Measurements from ENCODE around the gene PPP2R5D.

The PPP2R5D gene

GRCh38 chr6:43045371-43045930, 61.1 kb downstream of the PPP2R5D start:
- Histone ChIP-seq H2AFZ (ENCODE audit: low read depth, low read length) (no peak overlapping the region), H3K4me2 (ENCODE audit: low read length) (no peak overlapping the region), H3K36me3 (replicated peaks; ENCODE audit: low read depth, low read length) (peaks cover 58% of the 10 kb centered on the region), H3K27ac (ENCODE audit: low read length) (no peak overlapping the region), H3K4me1 (ENCODE audit: low read length) (no peaks in the 10 kb centered on the region), H3K27me3 (ENCODE audit: low read depth, low read length) (no peaks in the 10 kb centered on the region), H3K79me2 (ENCODE audit: low read length) (no peaks in the 10 kb centered on the region), H3K9ac (ENCODE audit: low read length) (no peak overlapping the region), H3K9me3 (ENCODE audit: insufficient read depth, low read length) (no peaks in the 10 kb centered on the region), H3K4me3 (ENCODE audit: low read length) (no peak overlapping the region), H4K20me1 (ENCODE audit: insufficient read depth, low read length) (no peaks in the 10 kb centered on the region)
- TF ChIP-seq CTCF (IDR thresholded peaks at IDR 0.05; ENCODE audit: low read depth, low read length) (no peak), EZH2phosphoT487 (IDR thresholded peaks at IDR 0.05; ENCODE audit: low read depth) (no peak)

GRCh38 chr6:43047998-43048397, 63.6 kb downstream of the PPP2R5D start:
- H4K20me1 ChIP-seq (ENCODE audit: insufficient read depth, low read length), result no peaks in the 10 kb centered on the region
- H3K27ac ChIP-seq (ENCODE audit: low read length), result no peak overlapping the region
- peaks cover 10% of the 10 kb centered on the region for H3K79me2 ChIP-seq (ENCODE audit: low read length)
- H3K4me2 ChIP-seq (ENCODE audit: low read length), result no peak overlapping the region
- H3K36me3 ChIP-seq (replicated peaks; ENCODE audit: low read depth, low read length), result peaks cover 55% of the 10 kb centered on the region
- TF ChIP-seq EZH2phosphoT487 (IDR thresholded peaks at IDR 0.05; ENCODE audit: low read depth) (no peak), CTCF (IDR thresholded peaks at IDR 0.05; ENCODE audit: low read depth, low read length) (no peak)
- peaks cover 6% of the 10 kb centered on the region; the same call in 1 of the 2 replicates for H3K4me1 ChIP-seq (ENCODE audit: low read length)
- no peaks in the 10 kb centered on the region for H3K9me3 ChIP-seq (ENCODE audit: insufficient read depth, low read length)
- no peak overlapping the region for H2AFZ ChIP-seq (ENCODE audit: low read depth, low read length)
- no peaks in the 10 kb centered on the region for H3K27me3 ChIP-seq (ENCODE audit: low read depth, low read length)
- no peak overlapping the region for H3K9ac ChIP-seq (ENCODE audit: low read length)
- H3K4me3 ChIP-seq (ENCODE audit: low read length), result no peak overlapping the region

- H3K4me1 ChIP-seq (ENCODE audit: low read length), result peaks cover 11% of the 10 kb centered on the region
- no peak for TF ChIP-seq CTCF (IDR thresholded peaks at IDR 0.05; ENCODE audit: low read depth, low read length)
- TF ChIP-seq EZH2phosphoT487 (IDR thresholded peaks at IDR 0.05; ENCODE audit: low read depth), result no peak
- H3K79me2 ChIP-seq (ENCODE audit: low read length), result peaks cover 15% of the 10 kb centered on the region
- H3K27me3 ChIP-seq (ENCODE audit: low read depth, low read length), result no peaks in the 10 kb centered on the region
- no peak overlapping the region for H3K9ac ChIP-seq (ENCODE audit: low read length)
- H3K36me3 ChIP-seq (replicated peaks; ENCODE audit: low read depth, low read length), result peaks cover 46% of the 10 kb centered on the region
- H2AFZ ChIP-seq (ENCODE audit: low read depth, low read length), result no peak overlapping the region
- no peaks in the 10 kb centered on the region for H3K9me3 ChIP-seq (ENCODE audit: insufficient read depth, low read length)
- H4K20me1 ChIP-seq (ENCODE audit: insufficient read depth, low read length), result no peaks in the 10 kb centered on the region
- H3K4me2 ChIP-seq (ENCODE audit: low read length), result no peak overlapping the region
- H3K4me3 ChIP-seq (ENCODE audit: low read length), result no peak overlapping the region
- no peak overlapping the region for H3K27ac ChIP-seq (ENCODE audit: low read length)
Measured at GRCh38 chr6:43050981-43051380, 66.6 kb downstream of the PPP2R5D start.

- Histone ChIP-seq H3K4me3 (ENCODE audit: low read length) (peak overlapping the region; percentile 87), H3K9ac (ENCODE audit: low read length) (no peak overlapping the region; the same call in 1 of the 2 replicates), H2AFZ (ENCODE audit: low read depth, low read length) (no peak overlapping the region), H3K27ac (ENCODE audit: low read length) (no peak overlapping the region), H3K4me2 (ENCODE audit: low read length) (peak overlapping the region; percentile 84), H3K36me3 (replicated peaks; ENCODE audit: low read depth, low read length) (peaks cover 41% of the 10 kb centered on the region), H3K9me3 (ENCODE audit: insufficient read depth, low read length) (no peaks in the 10 kb centered on the region), H3K79me2 (ENCODE audit: low read length) (peaks cover 15% of the 10 kb centered on the region), H3K4me1 (ENCODE audit: low read length) (peaks cover 11% of the 10 kb centered on the region), H3K27me3 (ENCODE audit: low read depth, low read length) (no peaks in the 10 kb centered on the region), H4K20me1 (ENCODE audit: insufficient read depth, low read length) (no peaks in the 10 kb centered on the region)
- no peak for TF ChIP-seq EZH2phosphoT487 (IDR thresholded peaks at IDR 0.05; ENCODE audit: low read depth)
- no peak for TF ChIP-seq CTCF (IDR thresholded peaks at IDR 0.05; ENCODE audit: low read depth, low read length)
Measured at GRCh38 chr6:43052225-43052841, 68.0 kb downstream of the PPP2R5D start.
